A549 (cell line): Measurements from ENCODE around the gene BRD1.

Experiments used
- BHLHE40 ChIP-seq: IDR thresholded peaks from 2 replicates; pipeline ENCODE4 v1.6.1; 2012; ENCODE audit warnings: low read depth, low read length, inconsistent platforms
- CEBPB ChIP-seq, 2 experiments: fragments of >200 bp in 1 of 2; sonication (Bioruptor Twin) in 1 of 2; formaldehyde crosslinking in 1 of 2; IDR thresholded peaks; 2 replicates each; pipeline ENCODE4 v1.6.1; 2012 to 2016
- CTCF ChIP-seq: fragments of >200 bp; sonication (Bioruptor Twin); formaldehyde crosslinking; IDR thresholded peaks from 3 replicates; pipeline ENCODE4 v1.5.1; 2016
- HDAC2 ChIP-seq: fragments of 200-600 bp; sonication (generic); IDR thresholded peaks from 2 replicates; pipeline ENCODE4 v1.6.1; 2016
- HOXA7 ChIP-seq: fragments of 250-450 bp; sonication (Bioruptor Pico); IDR thresholded peaks from 2 replicates; pipeline ENCODE4 v1.5.0; 2020; ENCODE audit warnings: mild to moderate bottlenecking, moderate library complexity
- NR3C1 ChIP-seq: fragments of >200 bp; sonication (Bioruptor Twin); formaldehyde crosslinking; IDR thresholded peaks from 3 replicates; pipeline ENCODE4 v1.6.1; 2017
- POLR2A ChIP-seq: IDR thresholded peaks from 2 replicates; pipeline ENCODE4 v1.6.1; 2012; ENCODE audit warnings: mild to moderate bottlenecking, low read length
- RFX5 ChIP-seq: fragments of 450-650 bp; IDR thresholded peaks from 2 replicates; pipeline ENCODE4 v1.7.1; 2014; ENCODE audit warnings: antibody characterized with exemption, mild to moderate bottlenecking, moderate library complexity
- SMC3 ChIP-seq: fragments of >200 bp; sonication (Bioruptor Twin); formaldehyde crosslinking; IDR thresholded peaks from 3 replicates; pipeline ENCODE4 v1.6.1; 2018; ENCODE audit warnings: inconsistent platforms
- USF2 ChIP-seq: fragments of 450-650 bp; IDR thresholded peaks from 2 replicates; pipeline ENCODE4 v1.6.1; 2014; ENCODE audit warnings: antibody characterized with exemption
- ZC3H11A ChIP-seq: fragments of 450-650 bp; IDR thresholded peaks from 2 replicates; pipeline ENCODE4 v1.6.1; 2014; ENCODE audit warnings: antibody characterized with exemption, mild to moderate bottlenecking

- no peak for TF ChIP-seq CTCF
- no peak for TF ChIP-seq BHLHE40
- TF ChIP-seq POLR2A = no peak
- no peak for TF ChIP-seq RFX5
- TF ChIP-seq NR3C1 = no peak
- TF ChIP-seq ZC3H11A = no peak
- no peak for TF ChIP-seq HDAC2
- TF ChIP-seq SMC3 = no peak
- TF ChIP-seq CEBPB (IDR thresholded peaks at IDR 0.05) = no peak
- TF ChIP-seq USF2 = no peak
- TF ChIP-seq HOXA7 (CRISPR knock-in tag) = no peak
Observed at GRCh38 chr22:49829044-49829853, 1.6 kb upstream of the BRD1 start.
